ENCODE measurements around the gene CIB4. TPM values are rescaled to one million over a fixed set of nuclear protein-coding genes. Genes with fewer than 3 reads are reported as not detected.

Gene CIB4
- not detected for polyA plus RNA-seq

GRCh38 chr2:26640781-26641564 is at the start of gene CIB4:
Gene CIB4, minus strand, starts transcription at chr2:26641366. Its CDS starts 52 bp downstream, at chr2:26641314.
- no peak for DNase-seq
- no peaks in the 10 kb centered on the region for H3K36me3 Mint-ChIP-seq
- peaks cover 0 to 16% of the 10 kb centered on the region in 2 donors for H3K4me1 Mint-ChIP-seq
- H3K9me3 Mint-ChIP-seq: no peaks in the 10 kb centered on the region
- H3K27me3 Mint-ChIP-seq (ENCODE audit: low read depth in 3 of 3): peaks cover 0 to 8% (median 3%) of the 10 kb centered on the region in 3 donors
- no peak within 1 kb of the TSS for H3K4me3 Mint-ChIP-seq
- H3K27ac Mint-ChIP-seq: peak within 1 kb of the TSS in 1 of 6 donors; percentile 40

DNA sequence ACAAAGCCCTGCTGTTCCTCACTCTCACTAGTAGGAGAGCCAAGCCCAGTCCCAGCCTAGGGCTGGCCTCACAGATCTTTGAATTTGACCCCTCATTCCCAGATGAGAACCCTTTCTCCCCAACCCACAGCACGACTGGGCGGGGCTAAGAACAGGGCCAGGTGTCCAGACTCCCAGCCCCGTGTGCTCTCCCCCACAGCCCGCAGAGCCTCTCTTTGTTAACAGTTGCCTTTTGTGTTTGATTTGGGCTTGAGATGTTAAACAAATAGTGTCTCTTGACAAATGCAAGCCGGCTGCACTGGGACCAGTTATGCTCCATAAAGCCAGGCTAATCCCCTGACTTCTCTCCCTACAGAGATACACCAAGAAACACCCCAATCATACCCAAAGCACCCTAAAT is 46.6 kb upstream of the CIB4 start:
- Mint-ChIP-seq H3K4me1 (peaks cover 0 to 2% of the 10 kb centered on the region in 2 donors), H3K36me3 (no peaks in the 10 kb centered on the region), H3K27me3 (ENCODE audit: low read depth in 3 of 3) (peaks cover 7 to 13% (median 7%) of the 10 kb centered on the region in 3 donors), H3K27ac (no peak overlapping the region), H3K4me3 (no peak overlapping the region), H3K9me3 (no peaks in the 10 kb centered on the region)
- no peak for DNase-seq

GRCh38 chr2:26687328-26687727 is 46.2 kb upstream of the CIB4 start:
- DNase-seq: no peak
- peaks cover 7 to 15% (median 7%) of the 10 kb centered on the region in 3 donors for H3K27me3 Mint-ChIP-seq (ENCODE audit: low read depth in 3 of 3)
- peaks cover 0 to 2% of the 10 kb centered on the region in 2 donors for H3K4me1 Mint-ChIP-seq
- H3K36me3 Mint-ChIP-seq: no peaks in the 10 kb centered on the region
- H3K27ac Mint-ChIP-seq: no peak overlapping the region
- no peaks in the 10 kb centered on the region for H3K9me3 Mint-ChIP-seq
- no peak overlapping the region for H3K4me3 Mint-ChIP-seq

- H3K27ac Mint-ChIP-seq: no peak overlapping the region
- H3K27me3 Mint-ChIP-seq (ENCODE audit: low read depth in 3 of 3): peaks cover 6 to 9% (median 7%) of the 10 kb centered on the region in 3 donors
- H3K4me1 Mint-ChIP-seq: no peaks in the 10 kb centered on the region
- no peak overlapping the region for H3K4me3 Mint-ChIP-seq
- no peaks in the 10 kb centered on the region for H3K9me3 Mint-ChIP-seq
- no peak for DNase-seq
- H3K36me3 Mint-ChIP-seq: no peaks in the 10 kb centered on the region
These were observed 45.0 kb upstream of the CIB4 start for GRCh38 chr2:26685989-26686839.

DNA sequence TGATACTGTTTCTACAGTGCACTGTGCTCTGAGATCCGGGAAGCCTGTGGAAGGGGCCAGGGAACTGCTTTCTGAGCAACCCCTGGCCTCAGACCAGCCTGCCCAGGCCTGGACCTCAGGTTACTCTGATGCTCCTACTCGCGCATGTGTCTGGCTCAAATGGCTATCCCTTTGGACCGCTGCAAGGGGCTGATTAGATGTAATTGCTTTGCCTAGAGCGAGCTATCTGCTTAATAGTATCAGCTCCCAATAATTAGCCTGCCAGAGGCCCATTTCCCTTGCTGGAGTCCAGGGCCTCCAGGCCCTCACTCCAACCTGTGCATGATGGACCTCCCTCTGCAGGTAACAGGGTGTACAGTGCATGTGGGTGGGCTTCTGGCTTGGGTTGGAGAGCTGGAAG is 44.2 kb upstream of the CIB4 start:
- Mint-ChIP-seq H3K4me1 (no peaks in the 10 kb centered on the region), H3K27ac (no peak overlapping the region), H3K36me3 (no peaks in the 10 kb centered on the region), H3K27me3 (ENCODE audit: low read depth in 3 of 3) (peaks cover 6 to 8% (median 8%) of the 10 kb centered on the region in 3 donors), H3K4me3 (no peak overlapping the region), H3K9me3 (no peaks in the 10 kb centered on the region)
- no peak for DNase-seq

DNA sequence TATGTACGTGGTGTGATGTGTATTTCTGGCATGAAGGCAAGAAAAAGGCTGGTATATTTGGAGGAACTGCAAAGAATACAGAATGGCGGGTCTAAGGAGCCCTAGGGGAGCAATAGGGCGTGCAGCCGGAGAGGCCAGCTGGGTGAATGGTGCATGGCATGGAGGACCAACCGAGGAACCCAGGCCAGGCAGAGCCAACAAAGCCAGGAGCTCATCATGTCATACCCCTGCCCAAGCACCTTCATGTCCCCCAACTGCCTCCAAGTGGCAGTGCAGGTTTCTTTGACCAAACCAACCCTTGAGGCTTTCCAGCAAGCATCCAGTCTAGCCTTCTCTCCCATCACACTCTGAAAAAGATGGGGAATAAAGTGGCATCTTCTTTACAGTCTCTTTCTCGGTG is 42.4 kb upstream of the CIB4 start:
- no peaks in the 10 kb centered on the region for H3K4me1 Mint-ChIP-seq
- H3K27me3 Mint-ChIP-seq (ENCODE audit: low read depth in 3 of 3): peaks cover 5 to 12% (median 9%) of the 10 kb centered on the region in 3 donors
- DNase-seq: no peak

GRCh38 chr2:26682155-26682554 is 41.0 kb upstream of the CIB4 start:
- Mint-ChIP-seq H3K27me3 (ENCODE audit: low read depth in 3 of 3) (peaks cover 4 to 11% (median 8%) of the 10 kb centered on the region in 3 donors), H3K4me3 (no peak overlapping the region), H3K36me3 (no peaks in the 10 kb centered on the region)

More for the DNA sequence above, 42.4 kb upstream of the CIB4 start:
- Mint-ChIP-seq H3K36me3 (no peaks in the 10 kb centered on the region), H3K9me3 (peaks cover 0 to 3% (median 0%) of the 10 kb centered on the region in 6 donors), H3K4me3 (no peak overlapping the region), H3K27ac (no peak overlapping the region)

DNA sequence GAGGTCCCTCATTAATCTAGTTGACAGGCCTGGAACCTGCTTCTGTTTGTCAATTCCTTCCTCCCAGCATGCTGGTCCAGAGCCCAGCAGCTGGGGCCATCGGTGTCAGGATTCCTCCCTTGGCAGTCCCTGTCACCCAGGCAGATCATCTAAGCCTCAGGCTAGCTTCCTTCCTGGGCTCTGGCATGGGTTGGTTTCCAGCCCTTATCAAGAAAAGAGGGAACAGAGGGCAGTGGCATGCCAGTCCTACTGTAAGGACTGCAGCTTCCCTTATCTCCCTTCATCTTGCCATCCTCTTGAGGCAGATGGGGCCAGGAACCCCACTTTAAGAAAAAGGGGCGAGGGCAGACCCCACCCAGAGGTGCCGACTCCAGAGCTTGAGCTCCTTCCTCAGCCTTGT is 40.5 kb upstream of the CIB4 start:
- Mint-ChIP-seq H3K9me3 (peaks cover 0 to 3% (median 0%) of the 10 kb centered on the region in 6 donors), H3K36me3 (no peaks in the 10 kb centered on the region), H3K4me3 (no peak overlapping the region), H3K27me3 (ENCODE audit: low read depth in 3 of 3) (peaks cover 5 to 11% (median 7%) of the 10 kb centered on the region in 3 donors), H3K4me1 (no peaks in the 10 kb centered on the region), H3K27ac (no peak overlapping the region)
- DNase-seq: no peak

More at GRCh38 chr2:26682155-26682554, 41.0 kb upstream of the CIB4 start:
- Mint-ChIP-seq H3K4me1 (no peaks in the 10 kb centered on the region), H3K9me3 (peaks cover 0 to 3% (median 0%) of the 10 kb centered on the region in 6 donors), H3K27ac (no peak overlapping the region)
- DNase-seq: no peak

DNA sequence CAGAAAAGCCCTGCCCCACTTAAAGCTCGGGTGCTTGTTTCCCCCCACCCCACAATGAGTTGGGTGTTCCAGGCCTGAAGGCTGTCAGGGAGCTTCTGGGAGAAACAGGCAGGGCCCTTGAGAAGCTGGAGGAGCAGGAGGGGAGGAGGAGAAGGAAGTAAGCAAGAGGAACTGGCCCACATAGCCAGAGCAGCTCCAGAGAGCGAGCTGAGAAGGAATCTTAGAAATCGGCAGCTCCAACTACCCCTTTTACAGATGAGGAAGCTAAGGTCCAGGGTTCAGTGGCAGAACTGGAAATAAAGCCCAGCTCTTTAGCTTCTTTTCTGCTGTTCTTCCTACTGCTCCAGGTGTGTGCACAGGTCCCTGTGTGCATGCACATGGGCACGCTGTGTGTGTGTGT is 38.7 kb upstream of the CIB4 start:
- H3K4me3 Mint-ChIP-seq: no peak overlapping the region
- H3K9me3 Mint-ChIP-seq: peaks cover 0 to 3% (median 0%) of the 10 kb centered on the region in 6 donors
- no peaks in the 10 kb centered on the region for H3K36me3 Mint-ChIP-seq

GRCh38 chr2:26678035-26678434 is 36.9 kb upstream of the CIB4 start:
- no peak for DNase-seq
- Mint-ChIP-seq H3K9me3 (peaks cover 0 to 3% (median 0%) of the 10 kb centered on the region in 6 donors), H3K4me1 (no peaks in the 10 kb centered on the region), H3K27me3 (ENCODE audit: low read depth in 3 of 3) (peaks cover 6 to 14% (median 8%) of the 10 kb centered on the region in 3 donors), H3K4me3 (no peak overlapping the region), H3K36me3 (no peaks in the 10 kb centered on the region), H3K27ac (no peak overlapping the region)

More for the DNA sequence above, 38.7 kb upstream of the CIB4 start:
- no peaks in the 10 kb centered on the region for H3K4me1 Mint-ChIP-seq
- no peak for DNase-seq
- H3K27ac Mint-ChIP-seq: no peak overlapping the region
- peaks cover 6 to 14% (median 9%) of the 10 kb centered on the region in 3 donors for H3K27me3 Mint-ChIP-seq (ENCODE audit: low read depth in 3 of 3)

DNA sequence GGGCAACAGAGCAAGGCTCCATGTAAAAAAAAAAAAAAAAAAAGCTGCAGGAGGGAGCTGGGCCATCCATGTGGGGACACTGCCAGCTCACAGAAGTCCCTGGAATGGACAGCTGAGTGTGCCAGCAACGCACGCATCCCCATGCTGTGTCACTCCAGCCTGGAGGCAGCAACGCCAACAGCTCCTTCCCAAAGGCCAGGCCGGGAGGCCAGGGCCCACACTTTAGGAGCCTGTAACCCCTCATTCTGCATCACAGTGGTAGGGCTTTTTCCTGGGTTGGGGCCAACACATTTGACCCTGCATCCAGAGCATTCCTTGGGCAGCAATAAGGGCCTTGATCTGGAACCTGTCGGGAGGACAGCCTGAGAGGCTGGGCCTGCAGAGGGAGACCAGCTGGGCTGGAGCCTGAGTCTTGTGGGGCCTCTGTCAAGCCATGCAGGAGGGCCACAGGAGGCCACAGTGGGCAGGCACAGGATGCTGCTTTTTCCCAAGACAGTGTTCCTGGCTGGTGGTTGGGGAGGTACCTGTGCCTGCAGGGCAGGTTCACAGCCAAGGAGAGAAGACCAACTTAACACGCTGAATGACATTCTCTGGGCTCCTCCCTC is 34.6 kb upstream of the CIB4 start:
- Mint-ChIP-seq H3K4me1 (no peaks in the 10 kb centered on the region), H3K27me3 (ENCODE audit: low read depth in 3 of 3) (peaks cover 6 to 14% (median 6%) of the 10 kb centered on the region in 3 donors), H3K4me3 (no peak overlapping the region), H3K36me3 (no peaks in the 10 kb centered on the region), H3K9me3 (peaks cover 0 to 3% (median 0%) of the 10 kb centered on the region in 6 donors), H3K27ac (no peak overlapping the region)
- DNase-seq: no peak

GRCh38 chr2:26674771-26675170 is 33.6 kb upstream of the CIB4 start:
- no peak for DNase-seq
- H3K27ac Mint-ChIP-seq: no peak overlapping the region
- H3K36me3 Mint-ChIP-seq: no peaks in the 10 kb centered on the region
- peaks cover 0 to 3% (median 0%) of the 10 kb centered on the region in 6 donors for H3K9me3 Mint-ChIP-seq
- peaks cover 0 to 1% of the 10 kb centered on the region in 2 donors for H3K4me1 Mint-ChIP-seq
- H3K4me3 Mint-ChIP-seq: no peak overlapping the region
- peaks cover 6 to 18% (median 6%) of the 10 kb centered on the region in 3 donors for H3K27me3 Mint-ChIP-seq (ENCODE audit: low read depth in 3 of 3)

- no peak for DNase-seq
- Mint-ChIP-seq H3K4me3 (no peak overlapping the region), H3K4me1 (peaks cover 0 to 7% of the 10 kb centered on the region in 2 donors), H3K36me3 (no peaks in the 10 kb centered on the region), H3K27me3 (ENCODE audit: low read depth in 3 of 3) (peaks cover 5 to 19% (median 6%) of the 10 kb centered on the region in 3 donors), H3K9me3 (no peaks in the 10 kb centered on the region), H3K27ac (no peak overlapping the region)
These were observed 33.0 kb upstream of the CIB4 start for GRCh38 chr2:26674002-26674751.

Data from immature natural killer cell (primary cell).